GM21390 (cell line): ENCODE measurements around the gene FEM1A.
"Not testable (repeated sequence)": the region's sequence is repeated elsewhere in the genome, so short reads cannot be mapped to it uniquely, and the experiment has no call there.

Experiments used
- ATAC-seq: cut with Tn5 transposase; IDR thresholded peaks from one replicate; pipeline ENCODE4 v1.9.1; 2021; ENCODE audit not compliant: unreplicated experiment

The FEM1A gene

DNA sequence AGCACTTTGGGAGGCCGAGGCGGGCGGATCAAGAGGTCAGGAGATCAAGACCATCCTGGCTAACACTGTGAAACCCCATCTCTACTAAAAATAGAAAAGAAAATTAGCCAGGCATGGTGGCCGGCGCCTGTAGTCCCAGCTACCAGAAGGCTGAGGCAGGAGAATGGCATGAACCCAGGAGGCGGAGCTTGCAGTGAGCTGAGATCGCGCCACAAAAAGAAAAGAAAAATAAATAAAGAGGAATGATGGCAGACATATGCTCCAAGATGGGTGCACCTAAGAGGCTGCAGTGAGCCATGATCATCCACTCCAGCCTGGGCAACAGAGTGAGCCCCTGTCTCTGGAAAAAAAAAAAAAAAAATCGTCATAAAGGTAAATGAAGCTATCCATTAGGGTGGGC lies 54.4 kb downstream of the FEM1A start:
- ATAC-seq: not testable (repeated sequence)

DNA sequence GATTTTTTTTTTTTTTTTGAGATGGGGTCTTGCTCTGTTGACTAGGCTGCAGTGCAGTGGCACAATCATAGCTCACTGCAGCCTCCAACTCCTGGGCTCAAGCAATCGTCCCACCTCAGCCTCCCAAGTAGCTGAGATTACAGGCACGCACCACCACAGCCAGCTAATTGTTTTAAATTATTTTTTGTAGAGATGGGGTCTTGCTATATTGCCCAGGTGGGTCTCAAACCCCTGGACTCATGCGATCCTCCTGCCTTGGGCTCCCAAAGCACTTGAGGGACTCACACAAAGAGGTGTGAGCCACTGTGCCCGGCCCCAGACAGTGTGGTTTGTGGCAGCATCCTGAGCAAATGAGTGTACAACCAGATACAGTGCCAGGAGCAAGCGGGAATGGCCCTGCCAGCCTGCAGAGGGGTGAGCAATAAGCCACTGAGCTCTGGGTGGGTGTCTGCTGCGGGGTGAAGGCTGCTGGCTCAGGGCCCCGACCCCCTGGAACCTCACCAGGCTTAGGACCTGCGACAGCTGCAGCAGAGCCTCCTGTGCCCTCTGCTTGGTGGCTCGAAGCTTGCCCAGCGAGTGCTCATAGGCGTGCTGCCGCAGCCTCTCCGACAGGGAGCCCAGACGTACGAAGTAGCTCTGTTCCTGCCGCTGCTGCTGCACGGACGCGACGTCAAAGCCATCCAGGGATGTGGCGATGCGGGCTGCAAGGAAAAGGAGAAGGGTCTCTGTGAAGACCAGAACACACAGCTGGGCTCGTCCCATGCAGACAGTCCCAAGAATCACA lies 55.8 kb downstream of the FEM1A start:
- no peak for ATAC-seq

DNA sequence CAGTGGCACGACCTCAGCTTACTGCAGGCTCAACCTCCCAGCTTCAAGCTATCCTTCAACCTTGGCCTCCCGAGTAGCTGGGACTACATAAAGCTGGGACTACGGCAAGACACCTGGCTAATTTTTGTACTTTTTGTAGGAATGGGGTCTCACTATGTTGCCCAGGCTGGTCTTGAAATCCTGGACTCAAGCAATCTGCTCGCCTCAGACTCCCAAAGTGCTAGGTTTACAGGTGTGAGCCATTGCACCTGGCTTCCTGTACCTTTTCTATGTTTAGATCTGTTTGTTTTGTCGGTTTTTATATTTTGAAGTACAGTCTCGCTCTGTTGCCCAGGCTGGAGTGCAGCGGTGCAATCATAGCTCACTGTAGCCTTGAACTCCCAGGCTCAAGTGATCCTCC lies 57.5 kb downstream of the FEM1A start:
- ATAC-seq: no peak
